ENCODE results near the gene POLA2. TPM values are rescaled to one million over a fixed set of nuclear protein-coding genes. Genes with fewer than 3 reads are reported as not detected.

Gene POLA2
- polyA plus RNA-seq, 10 donors, result 28.6 to 45.5 (median 34.7) TPM

DNA sequence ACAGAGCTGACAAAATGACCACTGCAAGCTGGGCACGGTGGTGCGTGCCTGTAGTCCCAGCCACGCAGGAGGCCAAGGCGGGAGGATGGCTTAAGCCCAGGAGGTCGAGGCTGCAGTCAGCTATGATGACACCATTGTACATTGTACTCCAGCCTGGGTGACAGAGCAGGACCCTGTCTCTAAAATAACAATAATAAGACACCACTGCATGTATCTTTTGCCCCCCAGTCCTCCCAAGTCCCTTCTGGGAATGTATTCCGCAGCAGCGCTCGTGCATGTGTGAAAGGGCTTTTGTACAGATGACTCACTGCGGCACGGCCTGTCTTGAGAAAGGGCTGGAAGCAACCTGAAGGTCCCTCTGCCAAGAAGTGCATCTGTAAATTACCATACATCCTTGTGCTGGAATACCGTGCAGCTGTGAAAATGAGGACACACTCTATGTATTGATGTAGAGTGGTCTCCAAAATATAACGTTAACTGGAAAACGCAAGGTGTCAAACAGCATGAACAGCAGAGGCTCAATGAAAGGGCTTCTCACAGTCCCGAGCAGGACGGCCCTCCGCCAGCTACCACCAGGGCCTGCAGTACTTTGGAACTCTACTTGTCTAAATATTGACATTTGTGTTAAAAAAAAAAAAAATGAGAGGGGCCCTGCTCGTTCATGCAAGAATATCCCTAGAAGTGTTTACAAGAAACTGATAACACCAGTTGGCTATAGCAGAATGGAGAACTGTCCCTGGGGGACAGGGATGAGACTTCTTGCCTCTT, 43.9 kb downstream of the POLA2 start:
- DNase-seq, result peak in 2 of 3 donors; percentile 69 to 86

DNA sequence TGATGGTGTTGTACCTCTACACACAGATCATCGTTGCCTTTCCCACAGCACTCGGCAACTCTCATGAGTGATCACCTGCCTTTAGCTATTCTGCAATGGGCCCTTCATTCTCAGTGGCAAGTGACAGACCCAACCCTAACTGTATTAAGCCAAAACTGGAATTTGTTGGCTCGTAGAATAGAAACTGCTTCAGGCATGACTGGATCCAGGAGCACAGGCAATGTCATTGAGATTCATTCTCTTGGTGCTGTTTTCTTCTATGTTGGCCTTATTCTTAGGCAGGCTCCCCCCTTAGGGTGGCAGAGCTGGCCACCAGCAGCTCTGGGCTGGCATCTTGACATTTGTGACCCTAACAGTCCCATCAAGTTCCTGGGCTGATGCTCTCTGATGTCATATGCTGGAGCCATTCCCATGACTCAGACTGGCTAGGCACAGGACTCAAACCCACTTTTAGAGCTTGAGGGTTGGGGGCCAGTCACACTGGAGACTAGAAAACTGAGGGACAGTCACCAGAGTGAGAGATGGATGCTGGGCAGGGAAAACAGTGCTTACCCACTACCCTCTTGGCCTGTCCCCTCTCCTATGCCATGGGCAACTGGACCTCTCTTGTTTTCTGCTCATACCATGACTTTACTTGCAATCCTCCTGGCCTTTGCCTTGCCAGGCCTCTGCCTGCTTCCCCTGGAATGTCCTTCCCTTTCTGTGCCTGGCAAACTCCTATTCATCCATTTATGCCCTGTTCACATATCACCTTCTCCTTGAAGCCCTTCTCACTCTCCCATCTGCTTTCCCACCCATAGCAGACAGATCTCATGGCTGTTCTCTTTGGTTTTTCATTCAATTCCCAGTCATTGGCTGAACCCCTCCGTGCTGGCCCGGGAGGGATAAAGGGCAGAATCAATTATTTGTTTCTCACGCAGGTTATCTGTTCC, 45.8 kb downstream of the POLA2 start:
- no peak for DNase-seq

DNA sequence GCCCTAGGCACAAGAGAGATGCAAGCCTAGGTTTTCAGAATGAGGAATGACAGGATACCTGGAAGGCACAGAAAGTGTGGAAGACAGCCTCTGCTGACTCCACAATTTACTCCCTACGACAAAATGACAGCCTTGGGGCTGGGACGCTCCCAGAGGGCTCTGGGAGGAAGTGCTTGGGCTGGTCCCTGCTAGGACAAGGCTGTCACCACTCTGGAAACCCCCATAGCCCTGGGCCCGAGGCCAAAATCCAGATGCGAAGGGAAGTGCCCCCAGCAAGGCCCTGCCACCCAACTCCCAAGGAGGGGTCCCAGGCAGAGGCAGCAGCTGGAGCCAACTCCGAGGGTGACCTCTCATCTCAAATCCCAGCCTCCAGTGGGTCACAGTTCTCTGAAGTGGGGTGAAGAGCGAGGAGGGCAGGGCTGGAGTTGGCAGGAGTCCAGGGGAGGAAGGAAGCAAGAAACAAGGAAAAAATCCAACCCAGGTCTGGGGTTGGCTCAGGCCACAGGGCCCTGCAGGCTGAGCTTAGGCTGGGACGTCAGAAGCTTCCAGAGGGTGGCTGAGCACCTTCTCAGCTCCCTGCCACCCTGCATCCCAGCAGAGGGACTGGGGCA, 46.6 kb downstream of the POLA2 start:
- no peak for DNase-seq

DNA sequence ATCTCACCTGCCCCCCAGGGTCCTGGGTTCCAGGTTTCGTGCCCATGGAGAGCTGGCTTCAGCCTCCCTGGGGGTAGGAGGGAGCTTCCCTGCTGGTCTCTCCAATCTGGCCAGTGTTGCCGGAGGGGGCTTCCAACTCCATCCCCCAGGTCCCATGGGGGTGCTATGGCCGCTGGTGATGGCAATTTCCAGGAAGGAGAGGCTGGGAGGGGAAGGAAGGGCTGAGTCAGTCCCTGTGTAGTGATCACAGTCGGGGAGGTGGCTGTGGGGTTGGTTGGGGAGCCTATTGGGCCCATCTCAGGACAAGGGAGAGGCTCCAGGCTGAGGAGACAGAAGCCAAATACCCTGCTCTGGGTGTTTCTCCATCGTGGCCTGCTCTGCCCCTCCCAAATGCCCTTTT, 47.2 kb downstream of the POLA2 start:
- no peak for DNase-seq

DNA sequence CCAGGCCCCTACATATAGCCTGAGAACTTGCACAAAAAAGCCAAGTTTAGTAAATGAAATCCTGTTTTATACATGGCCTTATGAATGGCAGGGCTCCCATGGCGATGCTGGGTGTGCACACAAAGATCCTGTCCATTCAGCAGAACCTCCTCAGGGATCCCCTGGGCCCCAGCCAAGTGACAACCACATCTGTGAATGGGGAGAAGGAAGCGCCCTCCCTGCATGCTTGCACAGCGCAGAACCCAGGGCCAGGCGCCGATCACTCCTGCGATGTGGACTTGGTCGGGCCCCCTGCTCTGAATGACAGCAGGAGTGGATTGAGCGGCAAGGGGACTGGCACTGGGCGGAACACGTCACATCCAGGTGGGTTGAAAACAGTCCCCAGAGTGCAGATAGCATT, 48.5 kb downstream of the POLA2 start:
- peak in 1 of 3 donors; percentile 61 for DNase-seq

DNA sequence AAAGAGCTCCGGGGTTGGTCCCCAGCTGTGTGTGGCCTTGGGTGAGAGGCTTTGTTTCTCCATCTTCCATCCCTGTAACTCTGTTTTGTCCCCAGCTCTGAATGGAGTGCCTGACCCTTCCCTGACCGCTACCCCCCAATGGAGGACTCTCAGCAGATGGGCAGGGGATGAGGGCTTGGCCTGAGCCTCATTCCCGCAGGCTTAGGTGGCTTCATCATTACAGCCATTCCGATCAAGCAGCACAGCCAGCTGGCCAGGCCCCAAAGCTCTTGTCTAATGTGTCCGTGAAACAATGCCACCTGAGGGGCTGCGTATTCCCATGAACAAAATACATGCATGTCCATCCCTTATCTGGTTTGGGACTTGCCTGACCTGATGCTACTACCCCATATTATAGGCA, 49.0 kb downstream of the POLA2 start:
- DNase-seq, result peak in 1 of 3 donors; percentile 50

DNA sequence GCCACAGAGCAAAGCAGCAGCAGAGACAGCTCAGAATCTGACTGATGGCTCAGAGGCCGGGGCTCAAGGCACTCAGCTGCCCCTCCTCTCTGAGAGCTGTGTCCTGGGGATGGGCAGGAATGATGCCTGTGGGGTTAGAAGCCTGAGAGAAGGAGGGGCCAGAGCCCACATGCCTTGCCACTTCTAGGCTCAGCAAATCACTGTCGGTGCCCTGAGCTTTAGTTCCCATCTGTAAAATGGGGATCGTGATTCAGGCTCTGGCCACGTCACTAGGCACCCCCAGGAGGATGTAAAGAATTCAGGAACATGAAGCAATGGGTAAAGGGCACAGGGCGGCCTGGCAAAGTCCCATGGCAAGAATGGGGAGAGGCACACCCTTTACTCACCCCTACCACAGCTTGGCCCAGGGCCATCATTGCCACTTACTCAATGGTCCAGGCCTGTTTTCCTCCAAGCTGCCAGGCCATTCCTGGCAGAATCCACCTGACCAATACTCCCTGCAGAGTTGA, 49.5 kb downstream of the POLA2 start:
- no peak for DNase-seq

DNA sequence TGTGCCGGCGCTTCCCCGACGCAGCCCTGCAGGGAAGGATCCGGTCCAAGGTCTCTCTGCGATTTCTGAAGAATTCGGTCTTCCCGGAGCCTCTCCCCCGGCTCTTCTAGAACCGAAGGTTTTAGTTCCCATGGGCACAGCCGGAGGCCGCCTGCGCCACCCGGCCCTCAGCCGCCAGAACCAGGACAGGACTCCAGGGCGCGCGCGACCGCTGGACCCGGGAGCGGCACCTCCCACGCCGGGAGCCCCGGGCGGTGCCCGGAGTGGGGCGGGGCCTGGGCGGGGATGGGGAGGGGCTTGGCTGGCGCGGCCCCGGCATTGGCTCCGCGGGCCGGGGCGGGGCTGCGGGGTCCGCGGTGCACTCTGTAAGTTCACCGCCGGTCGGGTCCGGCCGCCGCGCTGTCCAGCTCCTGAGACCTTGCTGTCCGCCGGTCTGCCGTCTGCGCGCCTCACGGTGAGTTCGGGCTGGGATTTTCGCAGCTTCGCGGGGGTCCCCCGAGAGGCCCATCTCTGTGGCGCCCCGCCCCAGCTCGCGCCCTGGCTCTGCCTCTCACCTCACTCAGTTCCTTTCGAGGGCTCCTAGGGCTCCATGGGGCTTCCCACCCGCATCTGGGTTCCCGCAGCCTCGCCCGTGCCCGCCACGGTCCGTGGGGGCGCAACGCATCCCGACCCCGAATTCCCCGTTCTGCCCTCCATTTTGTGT, 52.9 kb downstream of the POLA2 start, which contains the start of gene CDC42EP2:
TSS of gene CDC42EP2 (plus strand) at position 366 of the 703 bp plus-strand sequence. CDS start 6,033 bp downstream, outside the sequence.
- DNase-seq, result peak; percentile 80 to 95 (median 89)

DNA sequence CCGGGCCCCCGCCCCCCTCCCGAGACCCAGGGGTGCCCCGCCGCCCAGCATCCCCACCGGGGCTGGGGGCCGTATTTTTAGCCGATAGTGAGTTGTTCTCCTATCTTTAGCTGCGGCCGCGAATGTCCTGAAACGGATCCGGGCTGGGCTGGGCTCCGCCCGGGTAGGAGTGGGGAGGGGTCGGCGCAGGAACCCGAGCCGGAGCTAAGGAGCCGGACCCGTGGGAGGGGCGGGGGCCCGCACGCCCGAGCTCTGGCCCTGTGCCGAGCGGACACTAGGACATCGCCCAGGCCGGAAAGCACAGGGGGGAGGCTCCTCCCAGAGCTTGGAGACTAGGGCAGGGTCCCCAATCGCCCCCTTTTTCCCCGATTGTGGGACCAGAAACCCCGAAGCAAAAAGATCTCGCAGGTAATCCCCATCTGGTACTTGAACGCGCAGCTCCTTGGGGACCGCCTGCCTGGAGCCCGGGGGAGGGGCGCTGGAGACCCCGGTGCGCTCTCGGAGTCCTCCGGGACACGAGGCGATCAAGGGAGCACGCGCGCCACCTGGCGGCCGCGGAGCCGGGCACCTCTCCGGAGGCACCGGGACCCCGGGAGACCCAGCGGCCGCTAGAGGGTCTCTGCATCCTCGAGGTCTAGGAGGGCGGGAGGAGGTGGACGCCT, 53.6 kb downstream of the POLA2 start:
- peak; percentile 77 to 92 (median 87) for DNase-seq

DNA sequence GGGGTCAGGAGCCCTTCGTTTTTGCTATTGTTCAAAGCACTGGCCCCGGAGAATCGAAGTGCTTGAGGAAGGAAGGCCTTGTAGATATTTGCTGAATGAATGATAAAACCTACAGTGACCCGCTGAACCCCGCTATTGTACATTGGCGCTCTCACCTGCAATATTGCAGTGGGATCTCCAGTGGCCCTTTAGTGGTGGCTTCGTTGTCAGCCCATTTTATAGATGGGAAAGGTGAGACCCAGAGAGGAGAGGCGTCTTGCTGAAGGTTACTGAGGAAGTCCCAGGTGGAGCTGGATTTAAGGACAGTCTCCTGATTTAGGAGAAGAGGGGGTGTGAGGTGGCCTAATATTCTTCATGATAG, 54.1 kb downstream of the POLA2 start:
- DNase-seq, result no peak

DNA sequence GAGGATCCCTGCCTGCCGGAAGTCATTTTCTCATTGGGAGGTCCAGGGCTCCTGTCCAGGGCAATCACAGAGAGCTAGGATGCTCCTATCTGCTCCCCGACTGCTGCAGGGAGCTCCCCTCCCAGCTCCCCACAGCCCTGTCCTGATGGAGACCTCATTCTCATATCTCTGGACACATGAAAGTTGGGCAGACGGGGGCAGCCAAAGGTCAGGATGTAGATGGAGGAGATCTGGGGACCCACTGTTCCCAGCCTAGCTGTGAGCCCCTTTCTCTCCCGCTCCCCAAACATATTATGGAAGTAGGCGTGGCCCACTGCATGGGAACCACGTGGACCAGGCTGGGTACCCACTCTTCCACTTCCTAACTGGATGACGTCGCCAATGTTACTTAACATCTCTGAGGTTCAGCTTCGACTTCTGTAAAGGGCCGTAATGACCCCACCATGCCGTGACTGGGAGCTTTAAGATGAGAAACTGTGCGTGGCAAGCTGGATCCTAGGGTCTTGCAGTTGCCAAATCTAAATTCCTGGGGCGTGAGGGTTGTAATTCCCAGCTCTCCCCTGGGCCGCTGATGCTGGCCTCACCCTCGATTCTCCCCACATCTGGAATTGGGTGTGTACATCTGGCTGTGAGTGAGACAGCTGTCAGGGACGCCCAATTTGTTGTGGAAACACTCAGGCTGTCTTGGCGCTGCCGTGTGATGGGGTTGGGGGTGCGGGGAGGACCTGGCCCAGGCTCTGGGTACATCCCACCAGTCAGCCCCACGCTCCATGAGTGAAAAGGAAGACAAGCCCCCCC, 54.7 kb downstream of the POLA2 start:
- peak; percentile 82 to 96 (median 91) for DNase-seq

DNA sequence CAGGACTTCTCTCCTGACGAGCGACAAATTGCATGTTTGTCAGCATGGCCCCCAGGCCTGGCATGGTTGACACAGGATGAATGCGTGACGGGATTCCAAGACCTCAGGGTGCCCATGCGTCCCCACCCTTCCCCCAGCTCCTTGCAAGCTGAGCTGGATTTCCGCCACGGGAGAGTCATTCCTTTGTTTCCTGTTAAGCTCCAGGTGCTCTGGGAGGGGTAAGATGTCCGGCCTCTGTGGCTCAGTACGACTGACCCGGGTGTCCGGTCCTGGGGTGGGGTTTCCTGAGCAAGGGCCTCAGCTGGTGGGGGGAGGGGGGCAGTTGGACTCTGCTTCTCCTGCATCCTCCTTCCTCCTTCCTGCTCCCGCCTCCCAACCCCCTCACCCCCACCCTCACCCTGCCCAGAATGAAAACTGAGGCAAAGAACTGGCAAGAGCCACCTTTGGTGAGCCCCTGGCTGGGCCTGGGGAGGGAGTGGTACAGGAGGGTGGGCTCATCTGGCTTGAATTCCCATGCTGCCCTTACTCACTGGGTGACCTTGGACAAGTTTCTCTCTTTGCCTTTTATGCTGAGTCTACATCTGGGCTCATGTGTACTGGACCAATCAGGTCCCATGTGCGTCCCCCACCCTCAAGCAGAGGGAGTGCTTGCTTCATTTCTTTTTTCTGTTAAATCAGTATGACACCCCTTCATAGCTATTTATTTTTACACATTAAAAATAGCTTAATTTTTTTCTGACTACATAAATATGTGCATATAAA, 55.4 kb downstream of the POLA2 start:
- DNase-seq, result peak; percentile 69 to 95 (median 88)

DNA sequence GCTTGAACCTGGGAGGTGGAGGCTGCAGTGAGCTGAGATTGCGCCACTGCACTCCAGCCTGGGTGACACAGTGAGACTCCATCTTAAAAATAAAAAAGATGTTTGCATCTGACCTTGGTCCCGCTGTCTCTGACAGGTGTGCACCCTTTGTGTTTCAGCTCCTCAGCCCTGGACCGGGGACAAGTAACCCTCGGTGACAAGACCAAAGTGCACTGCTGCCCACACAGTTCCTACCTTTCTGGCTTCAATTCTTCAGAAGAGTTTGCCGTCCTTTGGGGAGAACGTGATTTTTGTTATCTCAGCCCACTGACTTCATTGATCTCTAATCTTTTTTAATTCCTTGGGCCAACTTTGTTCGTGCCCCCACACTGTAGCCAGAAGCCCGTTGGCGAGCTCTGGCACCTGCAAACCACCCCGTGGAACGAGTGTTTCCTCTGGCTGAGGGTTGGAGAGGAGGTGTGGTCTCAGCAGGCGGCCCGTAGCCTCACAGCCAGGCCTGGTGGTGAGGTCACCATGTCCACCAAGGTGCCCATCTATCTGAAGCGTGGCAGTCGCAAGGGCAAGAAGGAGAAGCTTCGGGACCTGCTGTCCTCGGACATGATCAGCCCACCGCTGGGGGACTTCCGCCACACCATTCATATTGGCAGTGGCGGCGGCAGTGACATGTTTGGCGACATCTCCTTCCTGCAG, 58.8 kb downstream of the POLA2 start:
- DNase-seq, result no peak

DNA sequence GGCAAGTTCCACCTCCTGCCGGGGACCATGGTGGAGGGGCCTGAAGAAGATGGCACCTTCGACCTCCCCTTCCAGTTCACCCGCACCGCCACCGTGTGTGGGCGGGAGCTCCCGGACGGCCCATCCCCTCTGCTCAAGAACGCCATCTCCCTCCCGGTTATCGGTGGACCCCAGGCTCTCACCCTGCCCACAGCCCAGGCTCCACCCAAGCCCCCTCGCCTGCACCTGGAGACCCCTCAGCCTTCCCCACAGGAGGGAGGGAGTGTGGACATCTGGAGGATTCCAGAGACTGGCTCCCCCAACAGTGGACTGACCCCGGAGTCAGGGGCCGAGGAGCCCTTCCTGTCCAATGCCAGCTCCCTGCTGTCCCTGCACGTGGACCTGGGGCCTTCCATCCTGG, 59.3 kb downstream of the POLA2 start:
- no peak for DNase-seq

DNA sequence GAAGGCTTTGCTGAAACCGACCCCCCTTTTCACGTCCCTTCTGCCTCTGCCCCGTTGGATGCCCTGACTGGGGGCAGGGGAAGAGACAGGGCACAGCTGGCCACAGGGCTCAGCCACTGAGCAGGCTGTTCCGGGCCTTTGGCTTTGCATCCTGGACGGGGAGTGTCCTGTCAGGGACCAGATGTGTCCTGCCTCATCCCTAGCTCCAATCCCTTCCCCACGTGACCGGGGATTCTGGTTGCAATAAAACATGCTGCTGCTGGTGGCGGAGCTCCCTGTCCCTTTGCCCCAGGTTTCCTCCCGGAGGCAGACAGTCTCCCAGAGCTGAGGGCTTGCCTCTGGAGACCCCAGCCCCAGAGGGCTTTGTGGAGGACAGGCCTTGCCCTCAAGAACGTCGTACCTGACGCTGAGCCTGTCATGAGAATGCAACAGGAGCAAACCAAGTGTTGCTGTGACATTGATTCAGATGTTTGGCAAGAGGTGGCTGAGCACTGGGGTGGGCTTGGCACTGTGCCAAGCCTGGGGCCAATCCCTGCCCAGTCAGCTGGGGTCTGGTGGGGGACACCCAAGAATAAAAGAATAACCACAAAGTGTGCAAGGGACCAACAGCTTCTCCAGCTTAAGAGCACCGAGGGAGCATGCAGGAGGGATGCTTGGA, 60.2 kb downstream of the POLA2 start:
- peak in 1 of 3 donors; percentile 77 for DNase-seq

DNA sequence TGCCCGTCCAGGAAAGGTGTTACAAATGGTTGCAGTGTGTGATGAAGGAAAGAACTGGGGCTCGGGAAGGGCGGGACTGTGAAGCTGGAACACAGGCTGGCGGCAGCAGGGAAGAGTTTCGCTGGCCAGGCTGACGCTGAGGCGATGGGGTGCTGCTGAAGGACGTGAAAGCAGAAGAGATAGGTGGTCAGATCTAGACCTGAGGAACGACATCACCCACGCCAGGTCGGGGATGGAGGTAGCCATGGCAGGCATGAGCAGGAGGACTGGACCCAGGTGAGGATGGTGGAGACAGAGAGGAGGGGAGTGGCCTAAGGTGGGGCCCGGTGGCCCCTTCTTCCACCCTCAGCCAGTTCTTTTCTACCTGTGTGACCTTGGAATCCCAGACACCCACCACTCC, 62.1 kb downstream of the POLA2 start:
- DNase-seq, result peak in 1 of 3 donors; percentile 42

DNA sequence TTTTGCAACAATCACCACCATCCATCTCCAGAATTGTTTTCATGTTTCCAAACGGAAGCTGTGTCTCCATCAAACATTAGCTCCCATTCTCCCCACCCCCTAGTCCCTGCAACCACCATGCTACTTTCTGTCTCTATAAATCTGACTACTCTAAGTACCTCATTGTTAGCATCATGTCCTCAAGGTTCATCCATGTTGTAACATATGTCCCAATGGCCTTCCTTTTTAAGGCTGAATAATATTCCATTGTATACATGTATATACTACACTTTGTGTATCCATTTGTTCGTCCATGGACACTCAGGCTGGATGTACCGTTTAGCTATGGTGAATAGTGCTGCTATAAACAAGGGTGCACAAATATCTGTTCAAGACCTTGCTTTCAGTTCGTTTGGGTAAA, 63.7 kb downstream of the POLA2 start:
- DNase-seq, result no peak

DNA sequence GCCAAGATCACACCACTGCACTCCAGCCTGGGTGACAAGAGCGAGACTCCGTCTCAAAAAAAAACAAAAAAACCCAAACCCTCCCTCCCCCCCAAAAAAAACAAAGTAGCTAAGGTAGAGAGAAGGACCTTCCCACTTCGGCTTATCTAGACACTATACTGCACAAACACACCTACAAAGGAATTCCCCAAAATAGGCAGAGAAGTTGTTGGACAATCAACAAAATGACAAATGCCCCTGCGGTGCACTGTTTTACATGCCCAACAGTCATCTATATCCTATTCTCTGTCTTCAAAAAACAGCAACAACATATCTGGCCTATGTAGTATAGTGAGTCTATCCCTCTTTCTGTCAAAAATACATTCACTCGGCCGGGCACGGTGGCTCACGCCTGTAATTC, 65.3 kb downstream of the POLA2 start:
- no peak for DNase-seq

Measured in muscle of back (tissue), 11 donors.